IMR-90 (cell line): Measurements from ENCODE around the gene OR10S1. TPM values are rescaled to one million over a fixed set of nuclear protein-coding genes. Genes with fewer than 3 reads are reported as not detected.
"Not testable (repeated sequence)": the region's sequence is repeated elsewhere in the genome, so short reads cannot be mapped to it uniquely, and the experiment has no call there.

Experiments used
- ATAC-seq: fragments of 200-7000 bp; cut with Tn5 transposase; 2 replicates; pipeline ENCODE4 v1.9.1; 2020; ENCODE audit warnings: low read depth, mild to moderate bottlenecking, moderate library complexity
- BruUV-seq: library from RNA; stranded (reverse); fragments of 400-500 nt; replicated peaks from 2 replicates; lab custom pipeline; 2021; lab: Mats Ljungman, UMichigan
- CTCF ChIA-PET: fragments of 300-600 bp; formaldehyde crosslinking; extraction: SDS; loops from one replicate; lab custom pipeline; 2021; ENCODE audit warnings: antibody characterized with exemption; lab: Yijun Ruan, JAX
- POLR2A ChIA-PET: fragments of 300-600 bp; sonication (Branson Sonifier 250); formaldehyde crosslinking; loops from one replicate; lab custom pipeline; 2022; ENCODE audit warnings: antibody characterized with exemption; ENCODE audit not compliant: unreplicated experiment; lab: Charles Lee
- DNase-seq: peaks from one replicate; pipeline ENCODE4 v3.0.0; 2013
- H2AFZ ChIP-seq: replicated peaks from 2 replicates; pipeline ENCODE3; 2013; ENCODE audit warnings: low read length, mild to moderate bottlenecking; ENCODE audit not compliant: poor library complexity
- H2AK5ac ChIP-seq: 2 replicates; pipeline ENCODE4 v1.6.1; 2013; ENCODE audit warnings: low read depth, low read length, inconsistent platforms
- H2AK9ac ChIP-seq: replicated peaks from 2 replicates; pipeline ENCODE3; 2013; ENCODE audit warnings: mild to moderate bottlenecking, low read depth, low read length, moderate library complexity; ENCODE audit not compliant: poor library complexity
- H2BK120ac ChIP-seq: 2 replicates; pipeline ENCODE4 v1.6.1; 2013; ENCODE audit warnings: low read depth, low read length, inconsistent platforms
- H2BK15ac ChIP-seq: 3 replicates; pipeline ENCODE4 v1.6.1; 2013; ENCODE audit warnings: low read depth, low read length, inconsistent platforms
- H2BK20ac ChIP-seq: 2 replicates; pipeline ENCODE4 v1.6.1; 2013; ENCODE audit warnings: low read depth, mild to moderate bottlenecking, inconsistent platforms, low read length, moderate library complexity
- H2BK5ac ChIP-seq: 2 replicates; pipeline ENCODE4 v1.6.1; 2013; ENCODE audit warnings: mild to moderate bottlenecking, low read depth, low read length, inconsistent platforms; ENCODE audit not compliant: poor library complexity, severe bottlenecking
- H3K14ac ChIP-seq: replicated peaks from 2 replicates; pipeline ENCODE4 v1.6.1; 2013; ENCODE audit warnings: low read depth, low read length, inconsistent platforms
- H3K18ac ChIP-seq: 2 replicates; pipeline ENCODE4 v1.6.1; 2013; ENCODE audit warnings: low read depth, low read length, control low read depth
- H3K23ac ChIP-seq: 2 replicates; pipeline ENCODE4 v1.6.1; 2013; ENCODE audit warnings: low read depth, low read length, inconsistent platforms
- H3K27ac ChIP-seq: 2 replicates; pipeline ENCODE4 v1.5.1; 2013; ENCODE audit warnings: mild to moderate bottlenecking, control low read depth, low read length; ENCODE audit not compliant: insufficient read depth
- H3K27me3 ChIP-seq: 2 replicates; pipeline ENCODE4 v1.6.1; 2013; ENCODE audit warnings: low read length; ENCODE audit not compliant: control insufficient read depth, insufficient read depth
- H3K36me3 ChIP-seq: 2 replicates; pipeline ENCODE4 v1.6.1; 2013; ENCODE audit warnings: low read length, mixed read lengths; ENCODE audit not compliant: control insufficient read depth, insufficient read depth
- H3K4ac ChIP-seq: 2 replicates; pipeline ENCODE4 v1.6.1; 2013; ENCODE audit warnings: low read depth, low read length, inconsistent platforms
- H3K4me1 ChIP-seq: 2 replicates; pipeline ENCODE4 v1.6.1; 2013; ENCODE audit warnings: low read length, mixed read lengths; ENCODE audit not compliant: control insufficient read depth, insufficient read depth
- H3K4me2 ChIP-seq: 2 replicates; pipeline ENCODE4 v1.6.1; 2013; ENCODE audit warnings: low read depth, mild to moderate bottlenecking, control low read depth, low read length, moderate library complexity
- H3K4me3 ChIP-seq: 2 replicates; pipeline ENCODE4 v1.5.1; 2013; ENCODE audit warnings: low read depth, mild to moderate bottlenecking, control low read depth, low read length, moderate library complexity; ENCODE audit not compliant: insufficient read depth
- H3K56ac ChIP-seq: 2 replicates; pipeline ENCODE4 v1.6.1; 2013; ENCODE audit warnings: low read length, inconsistent platforms; ENCODE audit not compliant: insufficient read depth; ENCODE audit errors: extremely low read depth
- H3K79me1 ChIP-seq, 2 experiments: 2 replicates each; pipeline ENCODE4 v1.6.1; 2013; ENCODE audit warnings: low read length in 2 of 2, inconsistent platforms in 1 of 2, low read depth in 1 of 2
- H3K9ac ChIP-seq: 2 replicates; pipeline ENCODE4 v1.6.1; 2013; ENCODE audit warnings: low read depth, low read length, control low read depth
- H3K9me1 ChIP-seq: 2 replicates; pipeline ENCODE4 v1.6.1; 2013; ENCODE audit warnings: low read length, inconsistent platforms; ENCODE audit not compliant: insufficient read depth
- H3K9me3 ChIP-seq: 2 replicates; pipeline ENCODE4 v1.6.1; 2013; ENCODE audit warnings: low read length; ENCODE audit not compliant: control insufficient read depth, insufficient read depth
- H4K20me1 ChIP-seq: 2 replicates; pipeline ENCODE4 v1.6.1; 2013; ENCODE audit warnings: low read length, inconsistent platforms; ENCODE audit not compliant: insufficient read depth
- H4K5ac ChIP-seq: 2 replicates; pipeline ENCODE4 v1.6.1; 2013; ENCODE audit warnings: mild to moderate bottlenecking, low read depth, low read length, control low read depth
- H4K8ac ChIP-seq, 2 experiments: 2 replicates each; pipeline ENCODE4 v1.6.1; 2013; ENCODE audit warnings: low read depth in 2 of 2, low read length in 2 of 2, control low read depth in 1 of 2, inconsistent platforms in 1 of 2
- H4K91ac ChIP-seq: 2 replicates; pipeline ENCODE4 v1.6.1; 2013; ENCODE audit warnings: low read depth, low read length, inconsistent platforms; ENCODE audit not compliant: insufficient read depth
- WGBS, 2 experiments: methylation state at CpG; one replicate each; pipeline versions ENCODE4 v1.1.5 to v1.1.7; 2013; ENCODE audit warnings: missing lambda C conversion rate in 2 of 2; ENCODE audit not compliant: insufficient read length in 1 of 2; ENCODE audit errors: extremely low coverage in 2 of 2; 5-methylcytosine and 5-hydroxymethylcytosine counted together
- dilution Hi-C: fragments of 300-500 bp; cut with HindIII; formaldehyde crosslinking; loops from one replicate; pipeline ENCODE4 v1.14.3; 2018; ENCODE audit warnings: low sequenced_read_pairs; ENCODE audit not compliant: unreplicated experiment
- in situ Hi-C: fragments of 300-500 bp; cut with MboI; formaldehyde crosslinking; loops from 3 replicates; pipeline ENCODE4 v1.14.3; 2019; ENCODE audit warnings: low sequenced_read_pairs, inconsistent platforms, mixed read lengths
- intact Hi-C: fragments of 100-400 bp; cut with micrococcal nuclease; formaldehyde crosslinking; loops from 2 replicates; pipeline ENCODE4 v1.10.0; 2022
- polyA plus RNA-seq, 3 experiments: library from polyadenylated mRNA; depleted of rRNA; stranded (reverse); fragments of >200 nt; gene quantifications; 2 replicates each; pipeline ENCODE4 v1.2.3, GENCODE V29; 2012; ENCODE audit warnings: low replicate concordance in 1 of 3
- total RNA-seq: library from RNA; depleted of rRNA; stranded (reverse); fragments of >200 nt; gene quantifications from 2 replicates; pipeline ENCODE4 v1.2.3, GENCODE V29; 2012

The OR10S1 gene
- total and polyA plus RNA-seq, 2 of the 4 experiments (the other 2 are of a cell fraction), result not detected

- H3K27ac ChIP-seq, H2BK120ac ChIP-seq, POLR2A ChIA-PET, H3K36me3 ChIP-seq, H4K8ac ChIP-seq, H3K4me3 ChIP-seq, H3K4ac ChIP-seq, H2BK15ac ChIP-seq, intact Hi-C loops, dilution Hi-C loops, H2BK5ac ChIP-seq, H2BK20ac ChIP-seq, H2AK5ac ChIP-seq, H3K27me3 ChIP-seq, H3K56ac ChIP-seq, H3K4me1 ChIP-seq, H4K91ac ChIP-seq, H4K20me1 ChIP-seq, DNase-seq, H2AK9ac ChIP-seq, BruUV-seq, H3K14ac ChIP-seq, H4K5ac ChIP-seq, H3K9me1 ChIP-seq, H3K9me3 ChIP-seq, in situ Hi-C loops, ATAC-seq, CTCF ChIA-PET, H3K4me2 ChIP-seq, H3K9ac ChIP-seq, H3K79me1 ChIP-seq, H3K23ac ChIP-seq, H3K18ac ChIP-seq, H2AFZ ChIP-seq: not testable (repeated sequence)
- WGBS, 2 experiments, result 80% methylated on average over 1 of the region's 9 CpGs; no CpG with 5 or more reads in 1 of the 2 experiments
These were observed 38.3 kb upstream of the OR10S1 start for GRCh38 chr11:124015837-124016236.
